Suppressor macrophage treated with lipopolysaccharide for 1 hour (primary cell): ENCODE data around the gene PODN.

Source experiments
- DNase-seq, 3 donors: peaks; one replicate each; pipeline ENCODE4 v3.0.0-alpha.2; 2020 to 2022

PODN gene

GRCh38 chr1:53091841-53092645 lies 30.0 kb downstream of the PODN start:
- DNase-seq = no peak

DNA sequence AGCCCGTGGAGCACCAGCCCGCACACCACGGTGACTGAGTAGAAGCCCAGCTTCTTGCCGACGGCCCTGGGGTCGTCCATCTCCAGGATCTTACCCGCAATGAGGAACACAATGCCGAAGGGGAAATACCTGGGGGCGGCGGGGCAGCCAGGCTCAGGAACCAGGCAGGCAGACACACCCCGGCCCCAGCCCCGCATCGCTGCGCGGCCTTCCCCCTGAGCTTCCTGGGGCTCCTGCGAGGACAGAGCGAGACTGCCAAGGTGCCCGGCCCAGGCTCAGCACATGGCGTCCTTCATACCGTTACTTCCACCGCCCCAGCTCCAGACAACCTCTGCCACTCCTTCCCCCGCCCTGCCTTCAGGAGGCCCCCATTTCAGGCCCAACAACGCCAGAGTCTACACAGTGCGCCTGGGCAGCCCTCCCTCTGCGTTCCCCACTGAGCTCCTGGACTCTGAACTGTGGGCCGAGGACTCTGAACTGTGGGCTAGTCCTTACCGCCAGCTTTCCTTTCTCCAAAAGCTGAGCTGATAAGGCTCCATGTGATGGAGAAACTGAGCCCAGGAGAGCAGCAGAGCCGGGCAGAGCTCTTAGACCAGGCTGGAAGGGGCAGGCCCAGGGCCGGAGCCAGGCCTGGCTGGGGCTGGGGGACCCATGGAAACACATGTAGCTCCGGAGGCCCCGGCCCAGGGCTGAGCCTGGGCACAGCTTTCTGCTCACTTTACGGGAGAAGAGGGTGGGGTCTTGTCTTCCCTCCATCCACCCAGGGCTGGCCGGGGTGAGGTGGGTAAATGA lies 30.8 kb downstream of the PODN start:
- no peak for DNase-seq

DNA sequence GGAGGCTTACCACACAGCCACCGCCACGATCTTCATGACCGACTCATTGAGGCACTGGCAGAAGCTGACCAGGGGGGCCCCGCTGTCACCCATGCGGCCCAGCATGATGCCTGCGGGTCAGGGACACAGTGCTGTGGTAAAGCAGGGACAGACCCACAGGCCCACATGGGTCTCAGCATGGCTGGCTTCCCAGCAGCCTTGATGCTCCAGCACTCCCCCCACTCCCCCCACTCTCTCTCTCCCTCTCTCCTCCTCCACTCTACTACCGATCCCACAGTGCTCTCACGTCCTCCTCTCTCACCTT lies 31.4 kb downstream of the PODN start:
- DNase-seq = no peak

DNA sequence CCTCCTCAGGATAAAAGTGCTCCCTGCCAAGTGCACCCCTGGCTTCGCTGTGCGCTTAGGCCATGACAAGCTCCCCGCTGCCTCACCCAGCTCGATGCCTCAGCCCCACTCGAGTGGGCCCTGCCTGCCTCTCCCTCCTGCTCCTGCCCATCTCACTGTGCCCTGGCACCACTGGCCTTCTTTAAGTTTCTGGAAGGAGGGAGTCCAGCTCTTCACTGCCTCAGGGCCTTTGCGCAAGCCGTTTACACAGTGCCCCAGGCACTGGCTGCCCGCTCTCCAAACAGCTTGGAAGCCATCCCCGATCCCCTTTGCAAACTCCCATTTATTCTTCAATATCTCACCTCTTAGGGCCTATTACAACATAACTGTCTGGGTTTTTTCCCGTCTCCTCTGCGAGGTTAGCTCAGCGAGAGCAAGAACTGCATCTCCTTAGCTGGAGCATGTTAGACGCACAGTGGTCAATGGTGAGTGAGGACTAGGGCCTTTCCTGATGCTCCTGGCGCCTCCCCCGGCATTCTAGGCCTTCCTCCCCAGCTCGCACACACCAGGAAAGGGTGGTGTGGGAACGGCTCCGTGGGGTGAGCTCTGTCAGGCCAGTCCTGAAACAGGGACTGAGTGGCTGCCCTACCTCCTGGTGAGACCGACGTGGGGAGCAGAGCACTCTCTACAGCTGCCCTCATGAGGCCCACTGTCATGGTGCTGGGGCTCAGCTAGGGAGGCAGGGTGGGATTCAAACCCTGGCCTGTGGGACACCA lies 31.9 kb downstream of the PODN start:
- DNase-seq = no peak

- no peak for DNase-seq
Measured at GRCh38 chr1:53094533-53094919, 32.5 kb downstream of the PODN start.

DNA sequence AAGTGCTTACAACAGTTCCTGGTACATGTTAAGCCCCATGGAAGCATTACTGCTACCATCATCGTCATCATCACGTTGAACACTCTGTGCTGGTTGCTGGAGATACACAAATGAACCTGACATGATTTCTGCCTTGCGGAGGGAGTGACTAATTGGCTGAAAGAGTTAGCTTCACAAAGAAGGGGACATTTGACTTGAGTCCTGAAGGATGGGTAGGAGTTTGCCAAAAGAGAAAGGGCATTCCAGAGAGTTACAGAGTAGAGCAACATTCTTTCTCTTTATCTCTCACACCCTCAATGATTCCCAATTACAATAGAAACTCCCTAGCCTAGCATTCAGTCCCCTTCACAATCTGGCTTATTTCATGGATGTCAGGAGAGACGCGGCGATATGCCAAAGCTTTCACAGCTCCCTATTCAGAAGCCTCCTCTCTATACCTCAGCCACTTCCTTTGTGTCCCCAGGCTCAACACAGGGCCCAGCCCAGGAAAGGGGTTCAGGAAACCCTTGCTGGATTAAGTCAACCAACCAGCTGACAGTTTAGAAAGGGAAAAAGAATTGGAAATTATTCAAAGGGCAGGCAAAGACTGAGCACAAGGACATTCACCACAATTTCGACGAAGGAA lies 42.4 kb downstream of the PODN start:
- DNase-seq = no peak

GRCh38 chr1:53107090-53107489 lies 45.1 kb downstream of the PODN start:
- no peak for DNase-seq

DNA sequence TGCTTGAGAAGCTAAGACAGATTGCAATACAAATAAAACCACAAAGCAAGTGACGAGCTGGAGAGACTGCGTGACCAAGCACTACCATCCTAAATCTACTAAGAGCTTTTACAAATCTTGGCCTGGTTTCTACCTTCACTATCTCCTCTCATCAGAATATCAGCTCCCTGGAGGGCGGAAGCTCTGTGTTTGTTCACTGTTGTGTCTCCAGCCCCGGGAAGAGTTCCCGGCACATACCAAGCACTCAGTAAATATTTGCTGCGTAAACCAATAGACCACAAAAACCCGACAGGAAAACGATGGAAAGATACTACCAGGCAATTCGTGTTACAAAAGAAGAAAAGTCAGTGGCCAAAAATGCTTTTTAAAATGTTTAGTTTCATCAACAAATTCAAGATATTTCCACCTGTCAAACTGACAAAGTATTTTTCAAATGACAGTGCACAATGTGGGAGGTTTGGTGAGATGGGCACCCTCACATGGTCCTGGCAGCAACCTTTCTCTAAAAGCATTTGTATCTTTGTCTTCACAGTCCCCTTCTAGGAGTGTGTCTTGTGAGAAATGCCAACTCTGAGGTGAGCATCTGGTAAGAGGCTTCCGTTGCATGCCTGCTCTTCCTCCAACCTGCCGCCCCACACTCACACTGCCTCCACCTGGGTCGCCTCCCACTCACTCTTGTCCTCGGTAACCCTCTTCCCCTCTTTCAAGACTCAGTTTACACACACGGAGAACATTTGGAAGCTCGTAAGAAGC lies 45.7 kb downstream of the PODN start:
- no peak for DNase-seq

DNA sequence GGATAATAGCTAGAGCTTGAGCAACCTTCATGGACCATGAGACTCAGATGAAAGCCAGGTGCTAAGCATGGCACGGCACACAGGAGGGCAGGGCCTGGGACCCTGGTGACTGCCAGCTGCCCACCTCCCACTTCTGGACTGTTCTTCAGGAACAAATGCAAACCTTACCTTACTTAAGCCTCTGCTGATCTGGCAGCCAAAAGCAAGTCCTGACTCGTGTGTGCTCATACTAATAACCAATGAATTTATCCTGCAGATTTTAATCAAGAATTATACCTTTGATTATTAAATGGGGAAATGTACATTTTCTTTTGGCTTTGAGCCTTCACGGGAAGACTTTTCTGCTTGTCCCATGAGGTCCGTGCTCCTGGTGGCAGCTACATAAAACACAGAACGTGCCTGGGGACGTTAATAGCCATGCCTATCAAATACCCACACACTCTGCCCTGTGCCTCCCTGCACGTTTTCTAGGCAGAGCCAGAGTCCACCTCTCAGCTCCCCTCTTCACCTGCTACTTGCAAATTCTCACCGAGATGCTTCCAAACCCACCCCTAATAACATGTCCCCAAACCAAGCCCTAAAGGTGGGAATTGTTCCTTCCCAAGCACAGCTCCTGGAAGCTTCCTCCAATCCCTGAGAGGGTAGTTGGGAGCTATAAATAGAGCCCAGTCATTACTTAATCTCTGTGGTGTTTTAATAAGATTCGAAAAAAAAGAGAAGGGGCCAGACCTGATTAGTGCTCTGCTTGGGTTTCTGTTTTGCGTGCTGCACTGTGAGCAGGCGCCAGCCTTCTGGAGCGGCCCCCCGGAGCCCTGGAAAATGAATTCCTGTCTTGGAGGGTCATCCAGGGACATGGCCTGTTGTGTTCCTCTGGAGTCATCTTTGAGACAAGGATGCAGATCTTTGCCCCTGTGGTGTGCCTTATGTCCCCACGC lies 46.9 kb downstream of the PODN start:
- no peak for DNase-seq

- peak; percentile 78 to 93 (median 91) for DNase-seq
Measured at GRCh38 chr1:53110370-53111072, 48.5 kb downstream of the PODN start.

DNA sequence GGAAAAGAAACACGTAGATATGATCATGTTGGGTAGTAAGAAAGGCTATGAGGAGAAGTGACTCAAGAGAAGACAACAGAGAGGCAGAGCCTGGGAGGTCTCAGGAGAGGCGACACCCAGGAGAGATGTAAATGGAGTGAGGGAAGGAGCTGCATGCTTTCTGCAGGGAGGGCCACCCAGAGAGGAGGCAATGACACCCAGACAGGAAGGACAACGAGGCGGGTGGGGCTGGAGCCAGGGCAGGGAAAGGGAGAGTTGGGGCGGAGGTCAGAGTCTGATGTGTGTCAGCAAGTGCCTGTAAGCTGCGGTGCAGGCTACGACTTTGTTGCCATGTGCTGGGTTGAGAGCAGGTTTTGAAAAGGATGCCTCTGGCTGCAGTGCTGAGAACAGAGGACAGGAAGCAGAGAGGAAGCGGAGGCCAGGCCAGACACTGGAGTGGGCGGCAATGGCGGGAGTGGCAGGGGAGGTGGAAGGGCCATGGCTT lies 49.1 kb downstream of the PODN start:
- peak; percentile 34 to 38 (median 38) for DNase-seq

- no peak for DNase-seq
Measured at GRCh38 chr1:53111693-53112092, 49.7 kb downstream of the PODN start.

GRCh38 chr1:53112271-53112774 lies 50.3 kb downstream of the PODN start:
- DNase-seq = no peak

DNA sequence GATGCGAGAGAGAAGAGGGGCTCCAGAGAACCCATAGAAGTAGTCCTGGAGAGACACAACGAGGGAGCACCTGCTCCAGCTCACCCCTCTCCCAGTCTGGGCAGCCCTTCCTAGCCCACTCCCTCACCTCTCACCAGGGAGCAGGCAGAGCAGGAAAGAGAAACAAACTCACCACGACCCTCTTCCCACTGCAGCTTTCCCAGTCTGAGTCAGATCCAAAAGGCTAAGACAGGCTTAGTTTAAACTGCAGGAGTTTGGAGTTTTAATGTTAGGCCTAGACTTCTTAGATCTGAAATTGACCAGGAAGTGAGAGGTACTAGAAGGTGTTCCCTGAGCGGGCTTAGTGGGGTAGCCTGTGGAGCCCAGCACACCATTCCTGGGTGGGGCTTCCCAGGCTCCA lies 50.8 kb downstream of the PODN start:
- DNase-seq = no peak

DNA sequence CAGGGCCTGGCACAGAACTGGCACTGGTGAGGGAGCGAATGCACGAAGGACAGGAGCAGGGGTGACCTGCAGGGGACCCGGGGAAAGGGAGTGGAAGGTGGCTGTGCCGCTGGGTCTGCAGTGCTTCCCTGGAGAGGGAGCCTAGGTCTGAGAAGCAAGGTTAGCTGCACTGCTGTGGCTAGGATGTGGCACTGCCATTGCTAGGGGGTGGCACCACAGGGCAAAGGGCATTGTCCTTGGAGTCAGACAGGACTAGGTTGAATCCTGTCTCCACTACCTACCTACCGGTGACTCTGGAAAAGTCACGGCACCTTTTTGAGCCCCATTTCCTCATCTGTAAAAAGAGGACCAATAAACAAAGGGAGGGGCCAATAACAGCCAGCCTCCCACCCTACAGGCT lies 52.1 kb downstream of the PODN start:
- no peak for DNase-seq

DNA sequence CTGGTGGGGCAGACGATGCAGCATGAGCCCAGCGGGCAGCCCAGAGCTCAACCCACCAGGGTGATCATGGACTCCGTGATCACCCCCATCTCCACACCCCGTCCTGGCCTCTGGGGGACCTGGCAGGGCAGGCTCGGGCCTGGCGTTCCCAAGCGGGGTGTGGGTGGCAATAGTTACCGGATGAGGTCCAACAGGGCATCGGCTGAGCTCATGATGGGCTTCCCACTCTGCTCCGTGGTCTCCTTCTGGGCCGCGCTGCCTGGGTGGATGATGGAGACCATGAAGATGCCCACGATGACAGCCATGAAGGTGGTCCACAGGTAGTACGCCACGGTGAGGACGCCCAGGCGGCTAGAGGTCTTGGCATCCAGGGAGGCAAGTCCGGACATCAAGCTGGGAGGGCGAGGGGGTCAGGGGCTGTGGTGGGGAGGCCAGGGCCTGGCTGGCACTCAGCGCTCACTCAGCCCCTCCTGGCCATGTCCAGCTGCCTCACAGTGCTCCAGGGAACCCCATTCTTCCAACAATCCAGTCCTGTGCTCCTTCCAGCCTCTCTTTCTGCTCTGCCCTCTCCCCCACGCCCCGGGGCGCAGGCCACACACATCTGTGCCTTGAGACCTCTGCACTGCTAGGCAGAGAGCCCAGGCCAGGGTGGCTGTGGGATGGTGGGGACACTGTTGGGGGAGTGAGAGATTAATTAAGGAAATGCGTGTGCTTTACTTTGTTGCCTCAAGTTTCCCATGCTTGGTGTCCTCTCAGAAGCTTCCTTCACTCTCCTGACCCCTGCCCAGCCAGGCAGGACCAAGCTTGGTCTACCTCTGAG lies 52.8 kb downstream of the PODN start:
- DNase-seq = no peak

GRCh38 chr1:53115403-53116306 lies 53.6 kb downstream of the PODN start:
- no peak for DNase-seq

DNA sequence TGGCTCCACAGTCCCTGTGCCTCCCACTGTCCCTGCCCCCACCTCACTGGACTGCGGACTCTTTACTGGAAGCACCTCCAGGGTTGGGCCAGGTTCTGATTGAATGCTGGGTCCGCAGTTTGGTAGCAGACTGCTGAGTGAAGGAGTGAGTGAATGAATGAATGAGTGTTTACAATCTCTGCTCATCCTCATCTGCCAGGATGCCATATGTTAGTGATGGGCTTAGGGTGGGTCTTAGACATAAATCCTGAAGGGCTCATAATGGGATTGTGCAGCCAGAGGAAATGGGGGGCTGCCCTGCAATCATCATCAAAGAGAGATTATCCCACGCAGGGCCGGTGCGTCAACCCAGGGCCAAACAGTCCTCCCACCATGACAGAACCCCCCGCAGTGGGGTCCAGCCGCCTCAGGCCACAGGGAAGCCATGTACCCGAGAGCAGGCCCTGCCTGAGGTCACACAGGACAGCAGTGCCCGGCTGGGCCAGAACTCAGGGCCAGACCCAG lies 54.3 kb downstream of the PODN start:
- no peak for DNase-seq
